Activated CD8-positive, alpha-beta memory T cell treated with anti-CD3 and anti-CD28 coated beads, Interleukin-2, amount 50 U/mL, for 24 hours (primary cell): ENCODE measurements around the gene SLCO4A1.

ENCODE experiments used
- DNase-seq: peaks from one replicate; pipeline ENCODE4 v3.0.0-alpha.2; 2020; ENCODE audit errors: extremely low read depth

SLCO4A1 gene

DNA sequence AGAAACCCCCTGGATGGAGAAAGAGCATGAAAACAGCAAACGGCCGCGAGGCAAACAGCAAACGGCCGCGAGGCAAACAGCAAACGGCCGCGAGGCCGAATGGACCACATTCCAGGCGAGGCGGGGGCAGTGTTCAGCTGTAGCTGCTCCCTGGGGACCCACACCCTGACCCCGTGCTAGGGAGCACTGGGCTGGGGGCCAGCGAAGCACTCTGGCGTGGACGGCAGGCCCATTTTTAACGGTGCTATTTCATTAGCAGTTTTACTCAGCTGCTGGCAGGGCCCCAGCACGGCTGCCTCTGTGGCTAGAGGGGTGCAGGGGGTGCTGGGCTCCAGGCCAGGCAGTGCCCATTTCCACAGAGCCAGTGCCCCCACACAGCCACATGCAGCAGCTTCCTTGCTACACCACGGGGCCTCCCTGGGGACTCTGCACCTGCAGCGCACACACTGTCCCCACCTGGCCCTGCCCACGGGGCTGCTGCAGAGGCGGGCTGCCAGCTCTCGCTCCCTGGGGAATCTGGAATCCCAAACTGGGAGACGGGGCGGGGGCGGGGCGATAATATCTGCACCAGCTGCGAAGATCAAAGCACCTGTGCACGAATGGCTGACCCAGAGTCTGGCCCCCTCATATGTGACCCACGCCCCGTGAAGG, 35.6 kb upstream of the SLCO4A1 start:
- DNase-seq = no peak

DNA sequence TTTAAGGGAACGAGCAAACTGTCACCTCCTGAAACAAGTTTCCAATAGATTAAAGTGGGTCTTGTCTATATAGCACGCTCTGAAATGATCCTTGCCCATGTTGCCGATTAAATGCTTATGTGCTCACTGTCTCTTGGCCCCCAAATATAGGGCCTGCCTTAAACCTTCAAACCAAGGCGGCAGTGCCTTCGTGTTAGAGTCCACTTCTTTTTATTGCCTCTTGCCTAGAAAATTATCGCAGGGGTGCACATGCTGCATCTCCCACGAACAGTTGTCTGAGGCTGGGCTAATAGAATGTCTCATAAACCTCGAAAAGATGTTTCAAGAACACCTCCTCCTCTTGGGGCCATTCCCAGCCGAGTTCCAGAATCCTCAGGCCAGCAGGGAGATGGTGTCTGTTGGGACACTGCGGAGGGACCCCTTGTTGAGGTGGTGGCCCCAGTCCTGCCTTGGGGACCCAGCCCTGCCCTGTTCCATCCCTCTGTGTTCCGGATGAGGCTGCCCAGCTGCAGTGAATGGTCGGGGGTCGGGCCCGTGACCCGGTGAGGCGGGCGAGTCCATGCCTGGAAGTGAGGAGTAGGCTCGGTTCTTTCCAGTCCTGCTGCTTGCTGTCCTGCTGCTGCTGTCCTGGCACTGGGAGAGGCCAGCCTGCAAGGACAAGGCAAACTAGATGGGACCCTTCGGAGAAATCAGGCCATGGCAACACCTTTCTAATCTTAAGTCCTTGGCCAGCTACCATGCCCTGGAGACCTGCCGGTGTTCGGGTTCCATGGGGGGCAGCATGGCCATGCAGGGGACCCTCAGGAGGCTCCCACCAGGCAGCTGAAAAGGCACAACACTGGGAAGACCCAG, 34.7 kb upstream of the SLCO4A1 start:
- DNase-seq = no peak

GRCh38 chr20:62608218-62608565, 34.1 kb upstream of the SLCO4A1 start:
- no peak for DNase-seq

GRCh38 chr20:62609279-62609720, 33.0 kb upstream of the SLCO4A1 start:
- no peak for DNase-seq

DNA sequence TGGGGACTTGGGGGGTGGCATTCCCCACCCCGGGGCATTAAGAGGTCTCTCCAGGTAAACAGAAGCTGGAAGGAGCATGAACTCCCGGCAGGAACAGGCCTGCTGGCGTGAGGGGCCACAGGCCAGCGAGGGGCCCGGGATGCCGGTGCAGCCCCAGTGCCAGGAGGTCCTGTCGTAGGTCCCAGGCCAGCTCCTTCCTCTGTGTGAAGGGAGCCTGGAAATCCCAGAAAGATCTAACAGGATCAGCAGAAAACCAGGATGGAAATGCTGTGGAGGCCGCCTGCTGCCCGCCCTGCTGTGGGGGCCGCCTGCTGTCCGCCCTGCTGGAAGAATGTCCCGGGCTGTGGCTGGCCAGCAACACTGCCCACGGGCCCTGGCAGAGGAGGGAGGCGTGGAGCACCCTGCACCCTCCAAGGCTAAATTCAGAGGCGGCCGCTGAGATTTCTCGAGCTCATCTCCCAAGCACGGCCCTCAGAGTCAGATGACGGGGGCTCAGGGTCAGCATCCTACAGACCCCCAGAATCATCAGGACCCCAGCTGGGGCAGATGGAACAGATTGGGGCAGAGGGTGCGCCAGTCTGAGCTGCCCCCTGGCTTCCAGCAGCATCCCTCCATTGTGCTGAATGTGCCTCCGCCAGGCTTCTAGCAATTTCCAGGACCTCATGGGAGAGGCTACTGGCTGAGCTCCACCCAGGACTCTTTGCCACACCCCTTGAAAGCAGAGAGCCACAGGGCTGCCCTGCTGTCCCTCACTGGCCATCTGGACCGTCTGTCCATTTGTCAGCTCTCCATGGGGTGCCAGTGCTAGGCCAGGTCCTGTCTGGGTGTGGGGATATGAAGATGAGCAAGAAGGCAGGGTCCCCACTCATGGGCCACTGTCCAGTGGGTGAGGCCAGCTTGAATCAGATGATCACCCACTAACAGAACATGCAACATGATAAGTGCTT, 32.2 kb upstream of the SLCO4A1 start:
- no peak for DNase-seq

DNA sequence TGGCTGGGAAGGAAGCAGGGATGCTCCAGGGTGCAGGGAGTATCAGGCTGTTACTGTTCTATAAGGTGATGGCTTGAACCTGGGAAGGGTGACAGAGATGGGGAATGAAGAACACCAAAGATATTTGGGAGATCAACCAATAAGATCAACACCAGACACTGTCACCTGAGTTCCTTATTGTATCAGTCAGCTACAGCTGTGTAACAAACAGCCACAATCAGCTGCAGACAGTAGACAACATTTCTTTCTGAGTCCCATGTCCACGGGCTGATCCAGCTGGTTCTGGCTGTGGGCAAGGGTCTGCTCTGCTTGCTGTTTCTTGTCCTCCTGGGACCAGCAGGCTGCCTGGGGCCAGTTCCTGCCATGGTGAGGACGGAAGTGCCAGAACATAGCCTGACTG, 31.3 kb upstream of the SLCO4A1 start:
- DNase-seq = no peak

DNA sequence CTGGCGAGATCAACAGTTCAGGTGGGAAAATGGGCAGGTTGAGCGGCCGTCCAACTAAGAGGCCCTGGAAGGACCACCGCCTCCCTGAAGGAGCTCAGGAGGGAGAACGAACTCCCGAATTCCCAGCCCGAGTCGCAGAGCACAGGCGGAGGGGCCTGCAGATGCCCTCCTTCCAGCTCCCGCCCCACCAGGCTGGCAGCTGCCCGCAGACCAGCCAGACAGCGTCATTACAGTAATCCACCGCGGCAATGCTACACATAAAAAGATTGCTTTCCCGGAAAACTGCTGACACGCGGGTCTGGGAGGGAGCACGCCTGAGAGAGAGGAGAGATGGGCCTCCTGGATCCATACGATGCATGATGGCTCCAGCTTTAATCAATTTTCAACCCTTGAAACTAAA, 30.5 kb upstream of the SLCO4A1 start:
- no peak for DNase-seq

GRCh38 chr20:62614085-62614960, 28.0 kb upstream of the SLCO4A1 start:
- DNase-seq = no peak

GRCh38 chr20:62614961-62615680, 27.2 kb upstream of the SLCO4A1 start:
- DNase-seq = no peak

GRCh38 chr20:62615750-62616251, 26.5 kb upstream of the SLCO4A1 start:
- DNase-seq = no peak

GRCh38 chr20:62616728-62617621, 25.3 kb upstream of the SLCO4A1 start:
- DNase-seq = no peak

- DNase-seq = no peak
These were observed 24.4 kb upstream of the SLCO4A1 start for GRCh38 chr20:62617711-62618483.

- no peak for DNase-seq
These were observed 23.4 kb upstream of the SLCO4A1 start for GRCh38 chr20:62618611-62619529.

DNA sequence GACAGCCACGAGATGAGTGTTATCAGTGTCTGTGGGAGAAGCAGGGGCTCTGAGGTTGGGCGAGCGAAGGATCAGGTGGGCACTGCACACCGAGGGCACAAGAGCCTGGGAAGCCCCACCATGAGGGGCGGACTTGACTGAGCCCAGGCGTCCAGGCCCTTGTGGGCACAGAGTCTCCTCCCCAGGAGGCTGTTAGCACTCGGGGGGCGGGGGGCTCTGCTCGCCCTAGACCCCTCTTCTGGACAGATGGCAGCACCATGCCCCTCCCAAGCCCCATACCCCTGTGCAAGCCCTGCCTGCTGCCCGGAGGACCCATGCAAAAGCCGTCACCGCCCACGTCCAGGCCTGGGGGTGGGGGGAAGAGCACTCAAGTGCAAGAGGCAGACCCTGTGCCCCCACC, 21.7 kb upstream of the SLCO4A1 start:
- DNase-seq = no peak

DNA sequence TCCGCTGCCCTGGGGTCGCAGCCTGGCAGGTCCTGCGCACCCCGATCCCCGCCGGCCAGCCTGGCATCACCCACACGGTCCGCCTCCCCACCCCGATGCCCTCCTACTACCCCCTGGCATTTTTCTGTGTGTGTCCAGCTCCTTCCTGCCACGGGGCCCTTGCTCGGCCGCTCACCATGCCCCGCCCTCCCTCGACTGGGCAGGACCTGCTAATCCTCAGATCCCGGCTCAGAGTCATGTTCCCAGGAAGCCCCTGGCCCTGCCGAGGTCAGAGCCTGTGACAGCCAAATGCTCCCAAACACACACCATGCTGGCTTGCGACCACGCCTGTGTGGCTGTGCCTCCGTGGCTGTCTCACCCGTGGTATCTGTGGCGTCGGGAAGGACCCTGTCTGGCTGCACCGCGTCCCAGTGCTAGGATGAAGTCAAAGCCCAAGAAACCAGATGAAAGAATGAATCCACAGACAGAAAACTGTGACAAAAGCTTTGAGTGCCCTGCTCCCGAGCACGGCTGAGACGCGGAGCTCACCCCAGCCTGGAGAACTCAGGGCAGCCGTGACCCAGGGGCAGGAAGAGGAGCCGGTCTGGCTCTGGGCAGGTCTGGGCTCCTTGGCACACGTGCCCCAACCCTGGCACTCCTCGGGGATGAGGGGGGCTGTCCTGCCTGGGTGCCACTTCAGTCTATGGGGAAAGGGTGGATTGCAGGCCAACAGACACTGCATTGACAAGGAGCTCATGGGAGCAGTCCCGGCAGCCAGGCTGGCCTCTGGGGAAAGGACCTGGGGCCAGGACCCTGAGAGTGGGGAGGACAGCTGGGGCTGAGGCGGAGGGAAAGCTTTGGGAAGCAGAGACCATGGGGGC, 20.8 kb upstream of the SLCO4A1 start:
- DNase-seq = no peak

- no peak for DNase-seq
These were observed 20.0 kb upstream of the SLCO4A1 start for GRCh38 chr20:62622178-62622876.
